ENCODE results near the gene SPTBN5.

Gene SPTBN5

DNA sequence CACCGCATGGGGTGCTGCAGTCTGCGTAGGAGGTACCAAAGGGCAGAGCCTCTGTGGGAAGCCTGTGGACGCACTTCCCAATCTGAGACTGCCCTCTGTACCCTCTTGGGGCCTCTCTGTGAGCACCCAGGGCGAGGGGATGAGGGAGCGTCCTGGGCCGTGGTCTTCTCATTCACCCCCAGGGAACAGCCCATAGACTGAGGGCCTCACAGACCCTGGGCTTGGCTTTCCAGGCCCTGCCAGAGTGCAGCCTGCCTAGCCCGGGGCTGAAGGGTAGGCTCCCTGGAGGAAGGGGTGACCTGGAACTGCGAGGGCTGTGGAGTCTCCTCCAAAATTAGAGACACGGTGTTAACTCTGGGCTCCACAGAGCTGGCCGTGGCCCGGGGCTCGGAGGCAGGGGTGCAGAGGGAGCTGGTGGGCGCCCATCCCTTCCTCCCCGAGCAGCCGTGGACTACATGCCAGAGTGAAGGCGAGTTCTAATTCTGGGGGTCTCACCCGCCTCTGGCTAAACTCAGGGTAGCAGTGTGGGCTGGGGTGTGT is 468 bp upstream of the SPTBN5 start:
- TF ChIP-seq ZFX (IDR thresholded peaks at IDR 0.05; ENCODE audit: borderline replicate concordance) = no peak
- TF ChIP-seq, protein P1, sequence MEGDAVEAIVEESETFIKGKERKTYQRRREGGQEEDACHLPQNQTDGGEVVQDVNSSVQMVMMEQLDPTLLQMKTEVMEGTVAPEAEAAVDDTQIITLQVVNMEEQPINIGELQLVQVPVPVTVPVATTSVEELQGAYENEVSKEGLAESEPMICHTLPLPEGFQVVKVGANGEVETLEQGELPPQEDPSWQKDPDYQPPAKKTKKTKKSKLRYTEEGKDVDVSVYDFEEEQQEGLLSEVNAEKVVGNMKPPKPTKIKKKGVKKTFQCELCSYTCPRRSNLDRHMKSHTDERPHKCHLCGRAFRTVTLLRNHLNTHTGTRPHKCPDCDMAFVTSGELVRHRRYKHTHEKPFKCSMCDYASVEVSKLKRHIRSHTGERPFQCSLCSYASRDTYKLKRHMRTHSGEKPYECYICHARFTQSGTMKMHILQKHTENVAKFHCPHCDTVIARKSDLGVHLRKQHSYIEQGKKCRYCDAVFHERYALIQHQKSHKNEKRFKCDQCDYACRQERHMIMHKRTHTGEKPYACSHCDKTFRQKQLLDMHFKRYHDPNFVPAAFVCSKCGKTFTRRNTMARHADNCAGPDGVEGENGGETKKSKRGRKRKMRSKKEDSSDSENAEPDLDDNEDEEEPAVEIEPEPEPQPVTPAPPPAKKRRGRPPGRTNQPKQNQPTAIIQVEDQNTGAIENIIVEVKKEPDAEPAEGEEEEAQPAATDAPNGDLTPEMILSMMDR (IDR thresholded peaks at IDR 0.05) = no peak
- H3K27ac ChIP-seq = no peak overlapping the region

DNA sequence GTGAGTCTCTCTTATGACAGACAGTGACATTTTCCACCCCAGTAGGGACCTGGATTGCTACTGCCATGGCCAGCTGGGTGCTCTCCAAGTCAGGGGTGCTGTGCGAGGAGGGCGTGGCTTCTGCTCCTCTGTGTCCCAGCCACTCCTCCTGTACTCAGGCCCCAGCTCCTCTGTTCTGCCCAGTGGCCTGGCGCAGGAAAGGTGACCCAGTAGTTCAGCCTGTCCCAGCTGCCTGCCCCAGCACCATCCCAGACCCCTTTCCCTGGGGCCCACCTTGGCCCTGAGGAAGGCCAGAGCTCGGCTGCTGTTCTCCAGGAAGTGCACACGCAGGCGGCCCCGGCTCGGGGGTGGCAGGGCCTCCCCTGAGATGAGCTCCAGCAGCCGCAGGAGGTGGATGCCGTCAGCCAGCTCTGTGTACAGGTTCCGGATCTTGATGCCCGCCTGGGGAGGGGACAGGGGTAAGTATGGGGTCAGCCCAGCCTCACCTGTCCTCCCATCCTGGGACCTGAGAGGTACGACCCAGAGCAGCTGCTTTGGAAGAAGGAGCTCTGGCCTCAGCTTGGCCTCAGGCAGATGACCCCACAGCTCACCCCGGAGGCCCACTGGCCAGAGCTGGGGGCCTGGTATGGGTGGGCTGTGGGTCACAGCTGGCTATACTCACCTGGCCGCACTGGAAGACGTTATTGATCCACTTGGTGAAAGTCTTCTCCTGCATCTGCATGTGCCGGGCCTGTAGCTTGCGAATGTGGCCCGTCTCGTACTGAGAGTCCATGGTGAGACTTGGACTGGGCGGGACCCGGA is 1.0 kb downstream of the SPTBN5 start:
- no peak for TF ChIP-seq ZFX (IDR thresholded peaks at IDR 0.05; ENCODE audit: borderline replicate concordance)
- TF ChIP-seq, protein P1 (IDR thresholded peaks at IDR 0.05) = no peak
- no peak overlapping the region for H3K27ac ChIP-seq

DNA sequence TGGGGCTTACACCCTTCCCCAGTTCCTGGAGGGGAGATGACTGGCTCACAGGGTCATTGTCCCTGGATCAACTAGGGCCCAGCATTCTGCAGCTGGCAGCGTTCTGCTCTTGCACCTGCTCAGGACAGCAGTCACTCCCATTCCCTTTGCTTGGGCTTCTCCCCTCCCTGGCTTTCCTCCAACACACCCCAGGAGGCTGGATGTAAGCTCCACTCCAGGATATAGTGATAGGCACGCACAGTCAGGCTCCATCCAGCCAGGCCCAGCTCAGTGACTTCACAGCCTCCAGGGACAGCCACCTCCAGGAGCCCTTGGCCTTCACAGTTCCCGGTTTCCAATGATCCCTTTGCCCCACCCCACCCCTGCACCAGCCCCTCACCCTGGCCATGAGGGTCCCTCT is 1.9 kb downstream of the SPTBN5 start:
- no peak overlapping the region for H3K27ac ChIP-seq
- TF ChIP-seq, protein P1 (IDR thresholded peaks at IDR 0.05) = no peak
- no peak for TF ChIP-seq ZFX (IDR thresholded peaks at IDR 0.05; ENCODE audit: borderline replicate concordance)

DNA sequence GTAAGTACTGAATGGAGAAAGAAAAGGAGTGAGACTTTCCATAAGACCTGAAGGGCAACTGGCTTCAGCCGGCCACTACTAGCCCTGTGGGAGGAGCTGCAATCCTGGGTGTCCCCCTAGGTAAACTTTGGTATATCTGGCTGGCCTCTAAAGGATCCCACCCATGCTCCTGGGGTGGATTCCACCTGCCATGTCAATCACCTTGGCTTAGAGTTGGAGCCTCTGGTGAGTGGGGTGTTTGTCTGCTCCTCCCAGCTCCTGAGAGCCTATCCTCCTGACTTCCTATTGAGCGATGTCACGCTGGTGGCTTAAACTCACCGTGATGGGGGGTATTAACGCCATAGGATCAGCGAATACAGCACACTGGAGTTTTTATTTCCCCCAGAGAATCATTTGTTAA is 2.6 kb downstream of the SPTBN5 start:
- TF ChIP-seq, protein P1 (IDR thresholded peaks at IDR 0.05) = no peak
- TF ChIP-seq ZFX (IDR thresholded peaks at IDR 0.05; ENCODE audit: borderline replicate concordance) = no peak
- H3K27ac ChIP-seq = no peak overlapping the region

DNA sequence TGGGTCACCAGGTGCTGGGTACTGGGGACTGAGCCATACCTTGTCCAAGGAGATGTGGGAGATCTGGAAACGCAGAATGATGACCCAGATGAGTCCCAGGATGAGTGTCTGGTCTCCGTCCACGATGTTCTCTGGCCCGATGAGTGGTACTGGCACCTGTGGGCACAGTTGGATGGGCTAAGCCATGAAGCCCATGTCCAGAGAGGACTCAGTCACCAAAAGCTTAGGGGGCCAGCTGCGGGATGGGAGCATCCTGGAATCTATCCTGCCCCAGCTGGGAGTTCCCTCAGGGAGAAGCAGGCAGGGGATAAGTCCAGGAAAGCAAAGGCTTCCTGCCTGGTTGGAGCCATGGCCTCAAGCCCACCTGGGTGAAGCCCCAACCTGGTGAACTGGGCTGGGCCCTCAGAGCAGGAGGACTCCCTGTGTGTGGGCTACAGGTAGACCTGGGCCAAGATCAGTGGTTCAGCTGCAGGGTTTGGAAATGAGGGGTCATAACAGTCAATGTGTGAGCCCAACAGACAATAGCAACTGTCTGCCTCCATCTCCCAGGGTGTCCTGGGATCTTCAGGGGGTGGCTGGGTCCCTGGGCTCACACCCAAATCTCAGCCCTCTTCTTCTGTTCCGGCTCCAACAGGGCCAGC is 3.7 kb downstream of the SPTBN5 start:
- no peak for TF ChIP-seq ZFX (IDR thresholded peaks at IDR 0.05; ENCODE audit: borderline replicate concordance)
- TF ChIP-seq, protein P1 (IDR thresholded peaks at IDR 0.05) = no peak
- H3K27ac ChIP-seq = no peak overlapping the region

DNA sequence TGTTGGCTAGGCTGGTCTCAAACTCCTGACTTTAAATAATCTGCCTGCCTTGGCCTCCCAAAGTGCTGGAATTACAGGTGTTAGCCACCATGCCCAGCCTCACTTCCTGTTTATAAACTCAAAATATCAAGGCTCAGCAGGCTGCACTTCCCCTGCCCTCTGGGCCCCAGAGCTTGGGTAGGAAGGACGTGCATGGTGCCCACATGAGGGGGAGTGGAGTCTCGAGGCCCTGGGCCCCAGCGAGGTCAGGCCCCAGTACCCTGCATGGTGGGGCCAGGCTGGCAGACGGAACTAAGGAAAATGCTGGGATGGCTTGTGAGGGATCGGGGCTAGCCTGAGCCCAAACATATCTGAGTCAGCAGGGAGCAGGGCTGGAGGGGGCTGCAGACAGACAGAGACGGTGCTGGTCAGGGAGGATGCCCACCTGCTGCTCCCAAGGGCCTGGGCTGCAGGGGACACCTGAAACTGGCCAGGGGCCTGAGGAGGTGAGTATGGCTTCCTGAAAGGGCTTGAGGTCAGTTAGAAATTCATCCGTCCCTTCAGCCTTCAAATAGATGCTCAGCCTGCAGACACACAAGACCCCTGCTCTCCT is 5.1 kb downstream of the SPTBN5 start:
- no peak overlapping the region for H3K27ac ChIP-seq
- TF ChIP-seq, protein P1 (IDR thresholded peaks at IDR 0.05) = no peak
- TF ChIP-seq ZFX (IDR thresholded peaks at IDR 0.05; ENCODE audit: borderline replicate concordance) = no peak
